H9 (cell line): ENCODE results near the gene POU2F1. TPM values are rescaled to one million over a fixed set of nuclear protein-coding genes. Genes with fewer than 3 reads are reported as not detected.

ENCODE experiments used
- DNase-seq: peaks from one replicate; pipeline ENCODE4 v3.0.0-alpha.2; 2017
- H2AFZ ChIP-seq: one replicate; pipeline ENCODE4 v1.6.1; 2013; ENCODE audit warnings: mild to moderate bottlenecking, low read length, control low read depth, moderate library complexity
- H2AK5ac ChIP-seq: 2 replicates; pipeline ENCODE4 v1.6.1; 2013; ENCODE audit warnings: low read length, control low read depth, mixed read lengths; ENCODE audit not compliant: insufficient read length
- H2BK120ac ChIP-seq: one replicate; pipeline ENCODE4 v1.6.1; 2013; ENCODE audit warnings: low read depth, mild to moderate bottlenecking, low read length, control low read depth, inconsistent platforms; ENCODE audit not compliant: poor library complexity, severe bottlenecking
- H2BK12ac ChIP-seq: 2 replicates; pipeline ENCODE4 v1.6.1; 2013; ENCODE audit warnings: low read length, control low read depth, mixed read lengths, low read depth; ENCODE audit not compliant: insufficient read length
- H2BK15ac ChIP-seq: 2 replicates; pipeline ENCODE4 v1.6.1; 2013; ENCODE audit warnings: low read depth, low read length, control low read depth
- H2BK20ac ChIP-seq: one replicate; pipeline ENCODE4 v1.6.1; 2013; ENCODE audit warnings: low read depth, mild to moderate bottlenecking, low read length, control low read depth, inconsistent platforms; ENCODE audit not compliant: poor library complexity, severe bottlenecking
- H2BK5ac ChIP-seq: 2 replicates; pipeline ENCODE4 v1.6.1; 2013; ENCODE audit warnings: low read length, control low read depth, mixed read lengths; ENCODE audit not compliant: insufficient read length
- H3K14ac ChIP-seq: 2 replicates; pipeline ENCODE4 v1.6.1; 2013; ENCODE audit warnings: low read length, control low read depth; ENCODE audit not compliant: insufficient read depth
- H3K18ac ChIP-seq: 2 replicates; pipeline ENCODE4 v1.6.1; 2013; ENCODE audit warnings: low read depth, mild to moderate bottlenecking, mixed read lengths, low read length, control low read depth; ENCODE audit not compliant: insufficient read length
- H3K23ac ChIP-seq: 2 replicates; pipeline ENCODE4 v1.6.1; 2013; ENCODE audit warnings: low read length, control low read depth, mixed read lengths, low read depth; ENCODE audit not compliant: insufficient read length
- H3K23me2 ChIP-seq: 2 replicates; pipeline ENCODE4 v1.6.1; 2013; ENCODE audit warnings: low read depth, mild to moderate bottlenecking, mixed read lengths, low read length, control low read depth; ENCODE audit not compliant: insufficient read length, poor library complexity, severe bottlenecking
- H3K27ac ChIP-seq: 2 replicates; pipeline ENCODE4 v1.5.1; 2013; ENCODE audit warnings: low read length, control low read depth, mixed read lengths, low read depth; ENCODE audit not compliant: insufficient read length
- H3K27me3 ChIP-seq: 2 replicates; pipeline ENCODE4 v1.6.1; 2013; ENCODE audit warnings: low read length, control low read depth, inconsistent platforms; ENCODE audit not compliant: insufficient read depth
- H3K4ac ChIP-seq: 2 replicates; pipeline ENCODE4 v1.6.1; 2013; ENCODE audit warnings: low read depth, mild to moderate bottlenecking, control low read depth, inconsistent platforms, low read length, moderate library complexity
- H3K4me1 ChIP-seq: 2 replicates; pipeline ENCODE4 v1.6.1; 2013; ENCODE audit warnings: low read length, control low read depth, inconsistent platforms; ENCODE audit not compliant: insufficient read depth
- H3K4me2 ChIP-seq: 2 replicates; pipeline ENCODE4 v1.6.1; 2013; ENCODE audit warnings: low read length, control low read depth, mixed read lengths; ENCODE audit not compliant: insufficient read length, insufficient read depth
- H3K56ac ChIP-seq: 2 replicates; pipeline ENCODE4 v1.6.1; 2013; ENCODE audit warnings: low read depth, mild to moderate bottlenecking, mixed read lengths, low read length, control low read depth; ENCODE audit not compliant: insufficient read length
- H3K79me1 ChIP-seq: 2 replicates; pipeline ENCODE4 v1.6.1; 2013; ENCODE audit warnings: low read depth, mild to moderate bottlenecking, moderate library complexity, low read length, control low read depth, inconsistent platforms; ENCODE audit not compliant: insufficient read depth, poor library complexity, severe bottlenecking
- H3K79me2 ChIP-seq: 2 replicates; pipeline ENCODE4 v1.6.1; 2013; ENCODE audit warnings: low read length, control low read depth, inconsistent platforms; ENCODE audit not compliant: insufficient read depth
- H3K9ac ChIP-seq: 2 replicates; pipeline ENCODE4 v1.6.1; 2013; ENCODE audit warnings: low read length, control low read depth, mixed read lengths; ENCODE audit not compliant: insufficient read length; ENCODE audit errors: extremely low read depth
- H3K9me3 ChIP-seq: one replicate; pipeline ENCODE4 v1.6.1; 2013; ENCODE audit warnings: low read depth, low read length, inconsistent platforms; ENCODE audit not compliant: control insufficient read depth
- H3T11ph ChIP-seq: one replicate; pipeline ENCODE4 v1.6.1; 2013; ENCODE audit warnings: mild to moderate bottlenecking, low read length, control low read depth, inconsistent platforms
- H4K20me1 ChIP-seq: one replicate; pipeline ENCODE4 v1.6.1; 2013; ENCODE audit not compliant: control insufficient read depth, insufficient read length, insufficient read depth
- H4K5ac ChIP-seq: 2 replicates; pipeline ENCODE4 v1.6.1; 2013; ENCODE audit warnings: low read depth, mild to moderate bottlenecking, mixed read lengths, low read length, control low read depth; ENCODE audit not compliant: insufficient read length
- H4K8ac ChIP-seq: replicated peaks from 2 replicates; pipeline ENCODE4 v1.6.1; 2013; ENCODE audit warnings: low read length, control low read depth, mixed read lengths, low read depth; ENCODE audit not compliant: insufficient read length
- H4K91ac ChIP-seq: 2 replicates; pipeline ENCODE4 v1.6.1; 2013; ENCODE audit warnings: low read depth, mild to moderate bottlenecking, moderate library complexity, mixed read lengths, low read length, control low read depth; ENCODE audit not compliant: insufficient read length
- H3K27ac Mint-ChIP-seq, 3 experiments: 2 replicates in 2 of 3; 3 replicates in 1 of 3; pipeline ENCODE4 v1.8.0; 2020 to 2021; ENCODE audit warnings: mixed read lengths in 3 of 3, mild to moderate bottlenecking in 1 of 3, moderate library complexity in 1 of 3
- H3K27me3 Mint-ChIP-seq: 2 replicates; pipeline ENCODE4 v1.8.0; 2021; ENCODE audit warnings: low read depth, mild to moderate bottlenecking, moderate library complexity, mixed read lengths
- H3K36me3 Mint-ChIP-seq, 3 experiments: 2 replicates in 2 of 3; 3 replicates in 1 of 3; pipeline ENCODE4 v1.8.0; 2020 to 2021; ENCODE audit warnings: low read depth in 3 of 3, mixed read lengths in 3 of 3; ENCODE audit not compliant: insufficient read depth in 1 of 3
- H3K4me1 Mint-ChIP-seq, 2 experiments: 2 replicates each; pipeline ENCODE4 v1.8.0; 2020; ENCODE audit warnings: mixed read lengths in 2 of 2
- H3K4me3 Mint-ChIP-seq, 2 experiments: 2 replicates in 1 of 2; 3 replicates in 1 of 2; pipeline ENCODE4 v1.8.0; 2020 to 2021; ENCODE audit warnings: mild to moderate bottlenecking in 2 of 2, mixed read lengths in 2 of 2, moderate library complexity in 1 of 2
- H3K9me3 Mint-ChIP-seq, 2 experiments: 2 replicates in 1 of 2; 3 replicates in 1 of 2; pipeline ENCODE4 v1.8.0; 2020; ENCODE audit warnings: mild to moderate bottlenecking in 2 of 2, mixed read lengths in 2 of 2, moderate library complexity in 1 of 2
- WGBS: extraction: QIAGEN DNeasy Blood & Tissue Kit; methylation state at CpG from one replicate; pipeline ENCODE4 v1.1.7; 2013; ENCODE audit warnings: missing lambda C conversion rate, low lambda C conversion rate, mixed read lengths; ENCODE audit not compliant: insufficient read length; ENCODE audit errors: extremely low coverage; 5-methylcytosine and 5-hydroxymethylcytosine counted together
- total RNA-seq: library from RNA; stranded (reverse); gene quantifications from 2 replicates; pipeline ENCODE4 v1.2.1, GENCODE V29; 2021
- TF ChIP-seq, protein P1 (sequence below): fragments of 200-600 bp; sonication (generic); conservative IDR thresholded peaks from 3 replicates; pipeline ENCODE4 v1.8.0; 2021; ENCODE audit warnings: antibody characterized with exemption, mild to moderate bottlenecking

Gene POU2F1
- total RNA-seq, 1 experiment from 2014 or later: 62.5 TPM

DNA sequence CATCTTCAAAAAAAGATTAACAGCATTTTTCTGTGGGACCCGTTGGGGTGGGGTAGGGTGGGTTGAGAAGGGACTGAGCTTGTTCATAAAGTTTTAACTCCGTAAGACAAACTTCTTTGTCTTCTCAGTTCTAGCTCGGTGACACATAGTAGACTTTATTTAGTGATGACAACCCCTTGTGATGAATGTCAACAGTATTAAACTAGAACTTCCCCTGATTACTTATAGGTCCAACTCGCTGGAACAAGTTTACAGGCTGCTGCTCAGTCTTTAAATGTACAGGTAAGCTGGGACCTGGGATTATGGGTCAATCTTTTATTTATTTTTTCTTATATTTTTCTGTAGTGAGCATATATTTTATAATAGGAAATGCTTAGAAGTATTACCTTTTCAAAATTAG lies 149.2 kb downstream of the POU2F1 start:
- H3K9ac ChIP-seq: no peak overlapping the region
- H3K4me3 Mint-ChIP-seq: no peak overlapping the region
- H3K4me1 ChIP-seq: peaks cover 4% of the 10 kb centered on the region; the same call in 1 of the 2 replicates
- TF ChIP-seq, protein P1, sequence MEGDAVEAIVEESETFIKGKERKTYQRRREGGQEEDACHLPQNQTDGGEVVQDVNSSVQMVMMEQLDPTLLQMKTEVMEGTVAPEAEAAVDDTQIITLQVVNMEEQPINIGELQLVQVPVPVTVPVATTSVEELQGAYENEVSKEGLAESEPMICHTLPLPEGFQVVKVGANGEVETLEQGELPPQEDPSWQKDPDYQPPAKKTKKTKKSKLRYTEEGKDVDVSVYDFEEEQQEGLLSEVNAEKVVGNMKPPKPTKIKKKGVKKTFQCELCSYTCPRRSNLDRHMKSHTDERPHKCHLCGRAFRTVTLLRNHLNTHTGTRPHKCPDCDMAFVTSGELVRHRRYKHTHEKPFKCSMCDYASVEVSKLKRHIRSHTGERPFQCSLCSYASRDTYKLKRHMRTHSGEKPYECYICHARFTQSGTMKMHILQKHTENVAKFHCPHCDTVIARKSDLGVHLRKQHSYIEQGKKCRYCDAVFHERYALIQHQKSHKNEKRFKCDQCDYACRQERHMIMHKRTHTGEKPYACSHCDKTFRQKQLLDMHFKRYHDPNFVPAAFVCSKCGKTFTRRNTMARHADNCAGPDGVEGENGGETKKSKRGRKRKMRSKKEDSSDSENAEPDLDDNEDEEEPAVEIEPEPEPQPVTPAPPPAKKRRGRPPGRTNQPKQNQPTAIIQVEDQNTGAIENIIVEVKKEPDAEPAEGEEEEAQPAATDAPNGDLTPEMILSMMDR: no peak
- no peak overlapping the region for H2BK15ac ChIP-seq
- H3K4me1 Mint-ChIP-seq: peaks cover 38 to 46% of the 10 kb centered on the region in 2 experiments
- H3T11ph ChIP-seq: no peak overlapping the region
- no peak overlapping the region for H3K4me2 ChIP-seq
- no peak overlapping the region for H3K27ac ChIP-seq
- H3K9me3 Mint-ChIP-seq: no peaks in the 10 kb centered on the region
- no peaks in the 10 kb centered on the region for H3K79me1 ChIP-seq
- no peak overlapping the region for H2BK20ac ChIP-seq
- H3K56ac ChIP-seq: no peak overlapping the region
- H3K9me3 ChIP-seq: no peaks in the 10 kb centered on the region
- no peak overlapping the region for H4K91ac ChIP-seq
- no peak for DNase-seq
- H3K27me3 ChIP-seq: no peaks in the 10 kb centered on the region
- no peaks in the 10 kb centered on the region for H4K20me1 ChIP-seq
- peaks cover 2 to 26% (median 14%) of the 10 kb centered on the region in 3 experiments; a peak in 5 of 7 replicates for H3K36me3 Mint-ChIP-seq
- no peak overlapping the region for H2BK120ac ChIP-seq
- no peak overlapping the region for H2BK5ac ChIP-seq
- H3K27ac Mint-ChIP-seq: no peak overlapping the region
- H3K27me3 Mint-ChIP-seq: no peaks in the 10 kb centered on the region
- no peak overlapping the region for H2AFZ ChIP-seq
- no CpG with 5 or more reads among the region's 4 CpGs for WGBS
- H3K79me2 ChIP-seq: no peaks in the 10 kb centered on the region
- H2BK12ac ChIP-seq: no peak overlapping the region
- no peaks in the 10 kb centered on the region for H3K23me2 ChIP-seq
- H4K8ac ChIP-seq: no peak overlapping the region
- no peak overlapping the region for H4K5ac ChIP-seq
- H3K4ac ChIP-seq: no peak overlapping the region
- no peak overlapping the region for H3K23ac ChIP-seq
- H2AK5ac ChIP-seq: no peak overlapping the region
- H3K18ac ChIP-seq: no peak overlapping the region
- no peak overlapping the region for H3K14ac ChIP-seq
